ENCODE results near the gene INPP4B. TPM values are rescaled to one million over a fixed set of nuclear protein-coding genes. Genes with fewer than 3 reads are reported as not detected.

Gene INPP4B
- polyA plus RNA-seq, 1 of the 3 experiments (the other 2 are of a cell fraction): 0.08 TPM

GRCh38 chr4:142416711-142417275 lies 429.3 kb downstream of the INPP4B start (continued):
- TF ChIP-seq CTCF (IDR thresholded peaks at IDR 0.05) (no peak), RCOR1 (IDR thresholded peaks at IDR 0.05; ENCODE audit: low read length) (no peak), SIN3A (IDR thresholded peaks at IDR 0.05; ENCODE audit: borderline replicate concordance, low read depth, low read length) (no peak), MXI1 (IDR thresholded peaks at IDR 0.05; ENCODE audit: low read depth, low read length) (no peak), FOXJ3 (CRISPR knock-in tag; IDR thresholded peaks at IDR 0.05) (no peak), GATA2 (CRISPR knock-in tag; IDR thresholded peaks at IDR 0.05) (no peak), TCF12 (IDR thresholded peaks at IDR 0.05) (no peak), JUND (IDR thresholded peaks at IDR 0.05) (no peak), NRF1 (IDR thresholded peaks at IDR 0.05; ENCODE audit: low read depth, low read length) (no peak), EP300 (IDR thresholded peaks at IDR 0.05; ENCODE audit: borderline replicate concordance in 1 of 2, low read depth in 1 of 2, low read length in 1 of 2) (no peak)

GRCh38 chr4:142416121-142416520 lies 430.0 kb downstream of the INPP4B start:
- POLR2A ChIA-PET: no interaction called here
- Histone ChIP-seq H3K27ac (ENCODE audit: low read depth in 2 of 2, low read length in 1 of 2) (no peak overlapping the region), H4K20me1 (ENCODE audit: insufficient read depth) (no peaks in the 10 kb centered on the region), H3K9me3 (no peaks in the 10 kb centered on the region), H3K4me2 (no peak overlapping the region), H2AFZ (ENCODE audit: low read depth) (no peak overlapping the region), H3K9me2 (no peaks in the 10 kb centered on the region), H3K27me3 (ENCODE audit: insufficient read depth) (no peaks in the 10 kb centered on the region), H3K79me2 (ENCODE audit: insufficient read depth) (no peaks in the 10 kb centered on the region), H3F3A (replicated peaks; ENCODE audit: insufficient read depth) (no peaks in the 10 kb centered on the region), H3K9ac (no peak overlapping the region), H3K4me1 (ENCODE audit: control insufficient read depth in 1 of 2, insufficient read depth in 2 of 2, low read depth in 1 of 2, low read length in 1 of 2) (peaks cover 6 to 7% of the 10 kb centered on the region in 2 experiments; a peak in 3 of 4 replicates), H3K36me3 (replicated peaks in 1 of 2; ENCODE audit: control insufficient read depth in 1 of 2, insufficient read depth in 2 of 2, low read length in 1 of 2) (no peaks in the 10 kb centered on the region), H3K4me3 (ENCODE audit: low read depth in 2 of 2, low read length in 1 of 2) (no peak overlapping the region)
- 87% methylated on average over 1 of the region's 1 CpG for WGBS (ENCODE audit: low lambda C conversion rate)
- CTCF ChIA-PET: interaction anchor here (1.0 to 1.5 kb wide), 2 partner anchors 9 to 45 kb away, joined by 3 to 5 read pairs; no protein-coding TSS in a partner anchor
- no peak for DNase-seq
- TF ChIP-seq, protein P1, sequence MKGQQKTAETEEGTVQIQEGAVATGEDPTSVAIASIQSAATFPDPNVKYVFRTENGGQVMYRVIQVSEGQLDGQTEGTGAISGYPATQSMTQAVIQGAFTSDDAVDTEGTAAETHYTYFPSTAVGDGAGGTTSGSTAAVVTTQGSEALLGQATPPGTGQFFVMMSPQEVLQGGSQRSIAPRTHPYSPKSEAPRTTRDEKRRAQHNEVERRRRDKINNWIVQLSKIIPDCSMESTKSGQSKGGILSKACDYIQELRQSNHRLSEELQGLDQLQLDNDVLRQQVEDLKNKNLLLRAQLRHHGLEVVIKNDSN (IDR thresholded peaks at IDR 0.05; ENCODE audit: borderline replicate concordance, low read depth): no peak

DNA sequence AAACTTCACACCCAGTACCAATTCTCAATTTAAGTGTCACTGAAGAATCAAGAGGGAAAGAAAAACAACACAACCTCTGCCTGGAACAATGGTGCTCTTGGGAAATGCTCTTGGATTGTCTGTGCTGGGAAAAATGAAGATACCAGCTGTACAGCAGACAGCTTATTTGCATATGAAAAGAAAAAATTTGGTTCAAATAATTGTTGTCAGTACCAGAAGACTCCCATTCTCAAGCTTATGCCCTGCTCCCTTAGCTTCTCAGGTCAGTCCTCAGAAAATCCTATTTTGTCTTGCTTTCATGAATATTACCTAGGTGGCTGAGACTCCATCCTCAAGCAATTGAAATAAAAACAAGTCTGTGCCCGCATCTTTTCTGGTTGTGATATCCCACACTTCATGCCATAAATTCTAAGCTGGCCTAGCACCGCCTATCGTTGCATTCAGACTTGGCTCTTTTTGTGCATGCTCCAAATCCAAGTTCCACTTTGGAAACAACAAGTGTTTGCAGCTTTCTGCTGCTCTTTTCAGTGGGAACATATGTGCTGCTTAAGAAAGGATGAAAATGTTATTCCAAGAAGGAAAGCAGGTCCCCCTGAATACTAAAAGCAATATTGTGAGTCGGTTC lies 431.6 kb downstream of the INPP4B start:
- H3F3A ChIP-seq (replicated peaks; ENCODE audit: insufficient read depth): no peaks in the 10 kb centered on the region
- peaks cover 3 to 7% of the 10 kb centered on the region in 2 experiments; a peak in 3 of 4 replicates for H3K4me1 ChIP-seq (ENCODE audit: control insufficient read depth in 1 of 2, insufficient read depth in 2 of 2, low read depth in 1 of 2, low read length in 1 of 2)
- H3K4me3 ChIP-seq (ENCODE audit: low read depth in 2 of 2, low read length in 1 of 2): no peak overlapping the region
- H3K9me2 ChIP-seq: no peaks in the 10 kb centered on the region
- ChIA-PET CTCF (no interaction called here), POLR2A (no interaction called here)
- no peaks in the 10 kb centered on the region for H3K36me3 ChIP-seq (replicated peaks in 1 of 2; ENCODE audit: control insufficient read depth in 1 of 2, insufficient read depth in 2 of 2, low read length in 1 of 2)
- no peak for DNase-seq
- 97% methylated on average over 4 of the region's 4 CpGs for WGBS (ENCODE audit: low lambda C conversion rate)
- no peaks in the 10 kb centered on the region for H3K27me3 ChIP-seq (ENCODE audit: insufficient read depth)
- H3K79me2 ChIP-seq (ENCODE audit: insufficient read depth): no peaks in the 10 kb centered on the region
- H3K9me3 ChIP-seq: no peaks in the 10 kb centered on the region
- H4K20me1 ChIP-seq (ENCODE audit: insufficient read depth): no peaks in the 10 kb centered on the region
- H3K4me2 ChIP-seq: no peak overlapping the region
- no peak overlapping the region for H3K9ac ChIP-seq
- TF ChIP-seq RCOR1 (IDR thresholded peaks at IDR 0.05; ENCODE audit: low read length) (no peak), MXI1 (IDR thresholded peaks at IDR 0.05; ENCODE audit: low read depth, low read length) (no peak), NFIC (IDR thresholded peaks at IDR 0.05; ENCODE audit: borderline replicate concordance) (no peak), POLR2AphosphoS5 (IDR thresholded peaks at IDR 0.05; ENCODE audit: low read depth, low read length) (no peak), FOXM1 (IDR thresholded peaks at IDR 0.05; ENCODE audit: low read depth) (no peak), NRF1 (IDR thresholded peaks at IDR 0.05; ENCODE audit: low read depth, low read length) (no peak), TEAD4 (IDR thresholded peaks at IDR 0.05; ENCODE audit: borderline replicate concordance, insufficient read depth) (no peak), SMC3 (IDR thresholded peaks at IDR 0.05; ENCODE audit: low read depth, low read length) (no peak), GABPA (IDR thresholded peaks at IDR 0.05; ENCODE audit: low read depth) (no peak), RXRA (IDR thresholded peaks at IDR 0.05; ENCODE audit: borderline replicate concordance, low read depth) (no peak), FOSL2 (IDR thresholded peaks at IDR 0.05; ENCODE audit: borderline replicate concordance, low read depth) (no peak), YY1 (IDR thresholded peaks at IDR 0.05; ENCODE audit: low read depth) (no peak), RAD21 (IDR thresholded peaks at IDR 0.05; ENCODE audit: low read length) (no peak), GATA2 (CRISPR knock-in tag; IDR thresholded peaks at IDR 0.05) (no peak)
- TF ChIP-seq, protein P2, sequence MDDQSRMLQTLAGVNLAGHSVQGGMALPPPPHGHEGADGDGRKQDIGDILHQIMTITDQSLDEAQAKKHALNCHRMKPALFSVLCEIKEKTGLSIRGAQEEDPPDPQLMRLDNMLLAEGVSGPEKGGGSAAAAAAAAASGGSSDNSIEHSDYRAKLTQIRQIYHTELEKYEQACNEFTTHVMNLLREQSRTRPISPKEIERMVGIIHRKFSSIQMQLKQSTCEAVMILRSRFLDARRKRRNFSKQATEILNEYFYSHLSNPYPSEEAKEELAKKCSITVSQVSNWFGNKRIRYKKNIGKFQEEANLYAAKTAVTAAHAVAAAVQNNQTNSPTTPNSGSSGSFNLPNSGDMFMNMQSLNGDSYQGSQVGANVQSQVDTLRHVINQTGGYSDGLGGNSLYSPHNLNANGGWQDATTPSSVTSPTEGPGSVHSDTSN (IDR thresholded peaks at IDR 0.05): no peak
- no peak overlapping the region for H3K27ac ChIP-seq (ENCODE audit: low read depth in 2 of 2, low read length in 1 of 2)
- H2AFZ ChIP-seq (ENCODE audit: low read depth): no peak overlapping the region
